ENCODE data around the gene RPS5.
A peak's percentile ranks its signal among the peaks of the same experiment; 100 is the strongest.

Gene RPS5

GRCh38 chr19:58352760-58353671, 34.1 kb upstream of the RPS5 start, which contains the start of gene A1BG:
A1BG (minus strand) TSS chr19:58353492; CDS start chr19:58353437, 55 bp downstream.
- Mint-ChIP-seq H3K4me3 (no peak within 1 kb of the TSS), H3K9me3 (no peaks in the 10 kb centered on the region), H3K27ac (no peak within 1 kb of the TSS), H3K27me3 (ENCODE audit: low read depth) (peaks cover 4% of the 10 kb centered on the region), H3K4me1 (ENCODE audit: low read depth) (peaks cover 9% of the 10 kb centered on the region), H3K36me3 (ENCODE audit: low read depth) (peaks cover 10% of the 10 kb centered on the region)
- no peak for DNase-seq (ENCODE audit: low spot score)

- Mint-ChIP-seq H3K36me3 (ENCODE audit: low read depth) (peaks cover 10% of the 10 kb centered on the region), H3K4me1 (ENCODE audit: low read depth) (peaks cover 4% of the 10 kb centered on the region), H3K27me3 (ENCODE audit: low read depth) (peaks cover 4% of the 10 kb centered on the region), H3K27ac (no peak overlapping the region), H3K4me3 (no peak overlapping the region), H3K9me3 (no peaks in the 10 kb centered on the region)
- no peak for DNase-seq (ENCODE audit: low spot score)
Measured at GRCh38 chr19:58353717-58354477, 33.2 kb upstream of the RPS5 start.

GRCh38 chr19:58354478-58355030, 32.5 kb upstream of the RPS5 start:
- Mint-ChIP-seq H3K4me3 (no peak overlapping the region), H3K9me3 (no peaks in the 10 kb centered on the region), H3K27me3 (ENCODE audit: low read depth) (peaks cover 4% of the 10 kb centered on the region), H3K36me3 (ENCODE audit: low read depth) (peaks cover 8% of the 10 kb centered on the region), H3K27ac (no peak overlapping the region), H3K4me1 (ENCODE audit: low read depth) (peaks cover 2% of the 10 kb centered on the region)
- DNase-seq (ENCODE audit: low spot score) = no peak

- DNase-seq (ENCODE audit: low spot score) = no peak
- Mint-ChIP-seq H3K27me3 (ENCODE audit: low read depth) (peaks cover 4% of the 10 kb centered on the region), H3K27ac (no peak overlapping the region), H3K9me3 (no peaks in the 10 kb centered on the region), H3K4me3 (peak overlapping the region; percentile 15), H3K36me3 (ENCODE audit: low read depth) (peaks cover 6% of the 10 kb centered on the region), H3K4me1 (ENCODE audit: low read depth) (no peaks in the 10 kb centered on the region)
Measured at GRCh38 chr19:58355215-58355796, 31.8 kb upstream of the RPS5 start.

GRCh38 chr19:58355908-58356765, 30.9 kb upstream of the RPS5 start:
- peak overlapping the region; percentile 38 for H3K4me3 Mint-ChIP-seq
- peak; percentile 24 for DNase-seq (ENCODE audit: low spot score)
- no peaks in the 10 kb centered on the region for H3K4me1 Mint-ChIP-seq (ENCODE audit: low read depth)
- H3K27me3 Mint-ChIP-seq (ENCODE audit: low read depth) = peaks cover 4% of the 10 kb centered on the region
- H3K36me3 Mint-ChIP-seq (ENCODE audit: low read depth) = peaks cover 6% of the 10 kb centered on the region
- H3K27ac Mint-ChIP-seq = no peak overlapping the region
- no peaks in the 10 kb centered on the region for H3K9me3 Mint-ChIP-seq

- Mint-ChIP-seq H3K36me3 (ENCODE audit: low read depth) (peaks cover 6% of the 10 kb centered on the region), H3K4me1 (ENCODE audit: low read depth) (peaks cover 2% of the 10 kb centered on the region), H3K4me3 (peak overlapping the region; percentile 38), H3K27me3 (ENCODE audit: low read depth) (peaks cover 4% of the 10 kb centered on the region), H3K9me3 (no peaks in the 10 kb centered on the region), H3K27ac (no peak overlapping the region)
- DNase-seq (ENCODE audit: low spot score) = no peak
Measured at GRCh38 chr19:58356766-58357480, 30.1 kb upstream of the RPS5 start.

- DNase-seq (ENCODE audit: low spot score) = no peak
- peaks cover 4% of the 10 kb centered on the region for H3K27me3 Mint-ChIP-seq (ENCODE audit: low read depth)
- peak overlapping the region; percentile 24 for H3K4me3 Mint-ChIP-seq
- no peaks in the 10 kb centered on the region for H3K9me3 Mint-ChIP-seq
- H3K36me3 Mint-ChIP-seq (ENCODE audit: low read depth) = peaks cover 6% of the 10 kb centered on the region
- H3K4me1 Mint-ChIP-seq (ENCODE audit: low read depth) = peaks cover 6% of the 10 kb centered on the region
- H3K27ac Mint-ChIP-seq = no peak overlapping the region
Measured at GRCh38 chr19:58357481-58358145, 29.5 kb upstream of the RPS5 start.

GRCh38 chr19:58361900-58362271, 25.2 kb upstream of the RPS5 start:
- no peaks in the 10 kb centered on the region for H3K27me3 Mint-ChIP-seq (ENCODE audit: low read depth)
- no peaks in the 10 kb centered on the region for H3K9me3 Mint-ChIP-seq
- peak; percentile 44 for DNase-seq (ENCODE audit: low spot score)

GRCh38 chr19:58362272-58362994, 24.6 kb upstream of the RPS5 start, which contains the start of gene ZNF497:
ZNF497 (minus strand) TSS chr19:58362751; CDS start chr19:58357635, 5,116 bp downstream.
- no peaks in the 10 kb centered on the region for H3K36me3 Mint-ChIP-seq (ENCODE audit: low read depth)
- H3K4me1 Mint-ChIP-seq (ENCODE audit: low read depth) = peaks cover 11% of the 10 kb centered on the region
- peak within 1 kb of the TSS; percentile 86 for H3K4me3 Mint-ChIP-seq
- no peaks in the 10 kb centered on the region for H3K9me3 Mint-ChIP-seq
- H3K27me3 Mint-ChIP-seq (ENCODE audit: low read depth) = no peaks in the 10 kb centered on the region
- peak within 1 kb of the TSS; percentile 91 for H3K27ac Mint-ChIP-seq
- DNase-seq (ENCODE audit: low spot score) = peak; percentile 96

More at GRCh38 chr19:58361900-58362271, 25.2 kb upstream of the RPS5 start:
- Mint-ChIP-seq H3K4me1 (ENCODE audit: low read depth) (peaks cover 11% of the 10 kb centered on the region), H3K4me3 (peak overlapping the region; percentile 86), H3K36me3 (ENCODE audit: low read depth) (no peaks in the 10 kb centered on the region), H3K27ac (peak overlapping the region; percentile 91)

GRCh38 chr19:58364146-58364545, 22.9 kb upstream of the RPS5 start:
- Mint-ChIP-seq H3K27ac (no peak overlapping the region), H3K4me3 (peak overlapping the region; percentile 24), H3K9me3 (no peaks in the 10 kb centered on the region)

GRCh38 chr19:58366585-58367430, 20.3 kb upstream of the RPS5 start:
- no peaks in the 10 kb centered on the region for H3K36me3 Mint-ChIP-seq (ENCODE audit: low read depth)
- peaks cover 10% of the 10 kb centered on the region for H3K4me1 Mint-ChIP-seq (ENCODE audit: low read depth)
- no peak for DNase-seq (ENCODE audit: low spot score)
- no peak overlapping the region for H3K27ac Mint-ChIP-seq
- H3K4me3 Mint-ChIP-seq = no peak overlapping the region
- no peaks in the 10 kb centered on the region for H3K9me3 Mint-ChIP-seq
- no peaks in the 10 kb centered on the region for H3K27me3 Mint-ChIP-seq (ENCODE audit: low read depth)

More at GRCh38 chr19:58364146-58364545, 22.9 kb upstream of the RPS5 start:
- no peak for DNase-seq (ENCODE audit: low spot score)
- Mint-ChIP-seq H3K36me3 (ENCODE audit: low read depth) (no peaks in the 10 kb centered on the region), H3K27me3 (ENCODE audit: low read depth) (no peaks in the 10 kb centered on the region), H3K4me1 (ENCODE audit: low read depth) (peaks cover 11% of the 10 kb centered on the region)
